Thymus (tissue), 11 donors: ENCODE data around the gene CELSR1. TPM values are rescaled to one million over a fixed set of nuclear protein-coding genes. Genes with fewer than 3 reads are reported as not detected.

Experiments used
- DNase-seq, 9 donors: peaks; one replicate each; pipeline ENCODE4 v3.0.0-alpha.2; 2013; ENCODE audit warnings: low spot score in 9 of 9, low read depth in 6 of 9, missing footprints in 1 of 9
- H3K27ac ChIP-seq, 2 donors: one replicate each; pipeline ENCODE4 v1.5.1; 2013; ENCODE audit warnings: control low read depth in 1 of 2, low read depth in 1 of 2, low read length in 1 of 2, mild to moderate bottlenecking in 1 of 2, moderate library complexity in 1 of 2
- H3K27me3 ChIP-seq, 2 donors: one replicate each; pipeline ENCODE4 v1.5.1; 2013; ENCODE audit warnings: low read length in 1 of 2; ENCODE audit not compliant: control insufficient read depth in 2 of 2, insufficient read depth in 1 of 2
- H3K36me3 ChIP-seq, 2 donors: one replicate each; pipeline ENCODE4 v1.5.1; 2013; ENCODE audit warnings: low read length in 1 of 2, mild to moderate bottlenecking in 1 of 2, moderate library complexity in 1 of 2; ENCODE audit not compliant: control insufficient read depth in 2 of 2, insufficient read depth in 2 of 2
- H3K4me1 ChIP-seq, 2 donors: one replicate each; pipeline ENCODE4 v1.5.1; 2013; ENCODE audit warnings: low read length in 2 of 2; ENCODE audit not compliant: control insufficient read depth in 2 of 2, insufficient read depth in 2 of 2
- H3K4me3 ChIP-seq, 2 donors: one replicate each; pipeline ENCODE4 v1.5.1; 2013; ENCODE audit warnings: low read length in 2 of 2, control low read depth in 1 of 2, mild to moderate bottlenecking in 1 of 2
- H3K9me3 ChIP-seq, 2 donors: one replicate each; pipeline ENCODE4 v1.5.1; 2013; ENCODE audit warnings: low read length in 1 of 2, mild to moderate bottlenecking in 1 of 2; ENCODE audit not compliant: control insufficient read depth in 2 of 2, insufficient read depth in 1 of 2
- WGBS: extraction: QIAGEN DNeasy Blood & Tissue Kit; methylation state at CpG from one replicate; pipeline ENCODE4 v1.1.7; 2013; 5-methylcytosine and 5-hydroxymethylcytosine counted together
- polyA plus RNA-seq: library from polyadenylated mRNA; stranded (reverse); fragments of 200-250 nt; gene quantifications from one replicate; pipeline ENCODE4 v1.2.3, GENCODE V29; 2013
- total RNA-seq: library from RNA; stranded (reverse); fragments of 120-200 nt; gene quantifications from one replicate; pipeline ENCODE4 v1.2.4, GENCODE V29; 2013
- donor health status: healthy.

Gene CELSR1
- total and polyA plus RNA-seq, 2 donors: 3.7 to 9.4 TPM

DNA sequence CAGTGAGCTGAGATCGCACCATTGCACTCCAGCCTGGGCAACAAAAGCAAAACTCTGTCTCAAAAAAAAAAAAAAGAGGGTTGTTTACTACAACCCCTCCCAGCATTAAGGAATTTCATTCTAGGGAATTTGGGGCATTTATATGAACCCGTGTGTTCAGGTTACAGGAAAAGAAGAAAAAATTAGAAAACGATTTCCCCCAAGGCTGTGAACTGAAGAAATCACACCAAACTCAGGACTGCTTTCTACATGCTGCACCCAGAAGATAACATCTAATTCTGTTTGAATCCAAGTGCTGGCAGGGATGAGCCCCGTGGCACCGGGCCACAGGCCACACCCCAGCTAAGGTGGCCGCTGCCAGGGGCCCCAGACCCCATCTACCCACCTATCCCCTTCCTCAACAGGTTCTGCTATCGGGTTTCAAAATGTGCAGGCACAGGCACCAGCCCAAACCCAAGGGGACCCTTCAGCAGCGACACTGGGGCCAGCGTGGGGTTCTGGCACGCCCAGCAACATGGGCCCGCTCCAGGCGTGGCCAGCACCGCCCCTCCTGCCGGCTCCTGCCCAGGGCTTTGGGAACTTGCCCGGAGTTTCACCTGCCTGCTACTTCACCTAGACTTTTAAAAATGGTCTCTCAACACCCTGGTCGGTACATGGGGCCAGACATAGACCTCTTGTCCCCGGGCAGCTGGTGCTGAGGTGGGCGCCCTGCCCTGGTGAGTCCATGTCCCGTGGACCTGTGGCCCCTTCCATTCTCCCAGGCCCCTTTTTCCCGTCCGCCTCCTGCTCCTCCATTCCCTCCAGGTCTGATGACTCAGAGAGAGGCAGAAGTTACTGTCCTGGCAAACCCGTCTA lies 11.8 kb downstream of the CELSR1 start:
- Histone ChIP-seq H3K4me3 (no peak overlapping the region), H3K27me3 (peaks cover 0 to 34% of the 10 kb centered on the region in 2 donors), H3K9me3 (no peaks in the 10 kb centered on the region), H3K4me1 (peaks cover 0 to 2% of the 10 kb centered on the region in 2 donors), H3K36me3 (no peaks in the 10 kb centered on the region), H3K27ac (no peak overlapping the region)
- no peak for DNase-seq
- WGBS: 92% methylated on average over 22 of the region's 22 CpGs

DNA sequence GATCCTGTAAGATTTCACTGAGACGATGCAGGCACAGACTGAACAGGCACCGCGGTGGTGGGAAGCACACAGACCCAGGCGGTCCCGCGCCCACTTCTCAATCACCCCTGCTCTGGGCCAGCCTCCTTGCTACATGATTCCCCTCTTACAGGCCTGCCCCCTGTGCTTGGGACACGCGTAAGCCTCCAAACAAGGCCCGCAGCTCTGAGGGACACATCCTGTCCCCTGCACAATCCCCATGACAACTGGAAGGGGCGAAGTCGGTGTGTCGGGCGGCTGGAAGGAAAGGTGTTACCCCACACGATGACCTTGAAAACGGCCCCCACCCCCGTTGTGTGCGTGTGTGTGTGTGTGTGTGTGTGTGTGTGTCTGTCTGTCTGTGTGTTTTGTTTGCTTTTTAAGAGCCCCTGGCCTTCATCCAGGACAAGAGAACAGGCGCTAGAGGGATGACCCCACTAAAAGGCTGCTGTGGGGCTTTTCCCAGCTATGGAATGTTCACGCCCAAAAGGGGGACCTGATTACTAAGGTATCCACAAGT lies 13.1 kb downstream of the CELSR1 start:
- H3K4me1 ChIP-seq: peaks cover 0 to 2% of the 10 kb centered on the region in 2 donors
- H3K9me3 ChIP-seq: no peaks in the 10 kb centered on the region
- no peaks in the 10 kb centered on the region for H3K36me3 ChIP-seq
- no peak overlapping the region for H3K27ac ChIP-seq
- H3K27me3 ChIP-seq: peaks cover 0 to 35% of the 10 kb centered on the region in 2 donors
- no peak overlapping the region for H3K4me3 ChIP-seq
- 84% methylated on average over 19 of the region's 19 CpGs for WGBS
- DNase-seq: no peak

DNA sequence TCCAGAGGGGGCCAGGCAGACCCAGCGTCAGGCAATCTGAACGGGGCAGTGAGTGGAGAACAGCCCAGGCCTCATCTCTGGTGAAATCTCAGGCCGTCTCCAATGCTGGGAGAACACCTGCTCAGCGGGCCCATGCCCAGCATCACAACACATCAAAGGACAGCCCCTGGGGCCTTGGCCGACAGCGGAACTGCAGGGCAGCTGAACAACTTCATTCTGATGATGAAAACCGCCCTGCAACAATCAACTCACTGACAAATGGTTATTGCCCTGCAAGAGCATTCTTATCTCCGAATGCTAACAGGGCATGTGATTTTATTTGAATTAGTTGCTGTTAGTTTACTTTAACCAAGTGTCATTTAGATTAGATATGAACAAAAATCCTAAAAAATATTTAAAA lies 14.6 kb downstream of the CELSR1 start:
- Histone ChIP-seq H3K36me3 (no peaks in the 10 kb centered on the region), H3K4me1 (peaks cover 0 to 2% of the 10 kb centered on the region in 2 donors), H3K4me3 (no peak overlapping the region), H3K27ac (no peak overlapping the region), H3K9me3 (no peaks in the 10 kb centered on the region), H3K27me3 (peaks cover 0 to 37% of the 10 kb centered on the region in 2 donors)
- DNase-seq: no peak
- 95% methylated on average over 8 of the region's 8 CpGs for WGBS

DNA sequence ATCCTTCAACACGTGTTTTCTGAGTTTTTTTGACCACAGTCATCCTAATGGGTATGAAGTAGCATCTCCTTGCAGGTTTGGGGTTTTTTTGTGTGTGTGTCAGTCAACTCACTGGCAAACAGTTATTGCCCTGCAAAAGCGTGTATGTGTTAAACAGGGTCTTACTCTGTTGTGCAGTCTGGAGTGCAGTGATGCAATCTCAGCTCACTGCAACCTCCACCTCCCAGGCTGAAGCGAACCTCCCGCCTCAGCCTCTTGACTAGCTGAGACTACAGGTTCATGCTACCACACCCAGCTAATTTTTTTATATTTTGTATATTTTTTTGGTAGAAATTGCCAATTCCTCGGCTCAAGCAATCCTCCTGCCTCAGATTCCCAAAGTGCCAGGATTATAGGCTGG lies 15.4 kb downstream of the CELSR1 start:
- Histone ChIP-seq H3K9me3 (no peaks in the 10 kb centered on the region), H3K4me3 (no peak overlapping the region), H3K36me3 (no peaks in the 10 kb centered on the region), H3K27me3 (peaks cover 0 to 35% of the 10 kb centered on the region in 2 donors), H3K27ac (no peak overlapping the region), H3K4me1 (no peaks in the 10 kb centered on the region)
- no peak for DNase-seq
- 92% methylated on average over 5 of the region's 5 CpGs for WGBS

DNA sequence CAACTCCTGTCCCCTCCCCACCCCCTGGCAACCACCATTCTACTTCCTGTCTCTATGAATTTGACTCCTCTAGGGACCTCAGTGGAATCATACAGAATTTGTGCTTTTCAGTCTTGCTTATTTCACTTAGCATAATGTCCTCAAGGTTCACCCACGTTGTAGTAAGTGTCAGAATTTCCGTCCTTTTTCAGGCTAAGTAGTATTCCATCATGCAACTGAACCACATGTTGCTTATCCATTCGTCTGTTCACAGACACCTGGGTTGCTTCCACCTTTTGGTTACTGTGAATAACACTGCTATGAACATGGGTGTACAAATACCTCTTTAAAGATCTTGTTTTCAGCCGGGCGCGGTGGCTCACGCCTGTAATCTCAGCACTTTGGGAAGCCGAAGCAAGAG lies 16.5 kb downstream of the CELSR1 start:
- WGBS: 97% methylated on average over 8 of the region's 8 CpGs

DNA sequence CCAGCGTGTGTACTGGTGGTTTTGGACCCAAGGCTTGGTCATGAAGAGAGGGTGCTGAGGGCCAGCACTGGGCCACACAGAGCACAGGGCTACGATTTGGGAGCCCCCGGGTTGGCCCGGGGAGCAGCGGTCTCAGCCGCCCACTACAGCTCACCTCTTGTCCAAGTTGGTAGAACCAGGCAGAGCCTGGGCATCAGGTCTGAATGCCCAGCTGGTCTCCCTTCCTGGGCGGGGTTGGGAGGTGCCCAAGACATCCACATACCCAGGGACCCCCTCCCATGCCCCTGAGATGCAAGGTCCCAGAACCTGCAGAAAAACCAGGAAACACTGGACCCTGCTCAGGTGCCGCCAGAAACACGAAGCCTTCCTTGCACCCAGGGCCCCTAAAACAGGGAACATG lies 18.0 kb downstream of the CELSR1 start:
- 91% methylated on average over 9 of the region's 9 CpGs for WGBS
- H3K9me3 ChIP-seq: no peaks in the 10 kb centered on the region
- H3K27me3 ChIP-seq: peaks cover 0 to 25% of the 10 kb centered on the region in 2 donors
- no peaks in the 10 kb centered on the region for H3K4me1 ChIP-seq
- no peak overlapping the region for H3K27ac ChIP-seq
- no peak for DNase-seq
- H3K36me3 ChIP-seq: no peaks in the 10 kb centered on the region
- no peak overlapping the region for H3K4me3 ChIP-seq

More for the DNA sequence above, 16.5 kb downstream of the CELSR1 start:
- Histone ChIP-seq H3K27ac (no peak overlapping the region), H3K4me1 (no peaks in the 10 kb centered on the region), H3K4me3 (no peak overlapping the region), H3K36me3 (no peaks in the 10 kb centered on the region), H3K27me3 (peaks cover 0 to 33% of the 10 kb centered on the region in 2 donors), H3K9me3 (no peaks in the 10 kb centered on the region)
- no peak for DNase-seq

DNA sequence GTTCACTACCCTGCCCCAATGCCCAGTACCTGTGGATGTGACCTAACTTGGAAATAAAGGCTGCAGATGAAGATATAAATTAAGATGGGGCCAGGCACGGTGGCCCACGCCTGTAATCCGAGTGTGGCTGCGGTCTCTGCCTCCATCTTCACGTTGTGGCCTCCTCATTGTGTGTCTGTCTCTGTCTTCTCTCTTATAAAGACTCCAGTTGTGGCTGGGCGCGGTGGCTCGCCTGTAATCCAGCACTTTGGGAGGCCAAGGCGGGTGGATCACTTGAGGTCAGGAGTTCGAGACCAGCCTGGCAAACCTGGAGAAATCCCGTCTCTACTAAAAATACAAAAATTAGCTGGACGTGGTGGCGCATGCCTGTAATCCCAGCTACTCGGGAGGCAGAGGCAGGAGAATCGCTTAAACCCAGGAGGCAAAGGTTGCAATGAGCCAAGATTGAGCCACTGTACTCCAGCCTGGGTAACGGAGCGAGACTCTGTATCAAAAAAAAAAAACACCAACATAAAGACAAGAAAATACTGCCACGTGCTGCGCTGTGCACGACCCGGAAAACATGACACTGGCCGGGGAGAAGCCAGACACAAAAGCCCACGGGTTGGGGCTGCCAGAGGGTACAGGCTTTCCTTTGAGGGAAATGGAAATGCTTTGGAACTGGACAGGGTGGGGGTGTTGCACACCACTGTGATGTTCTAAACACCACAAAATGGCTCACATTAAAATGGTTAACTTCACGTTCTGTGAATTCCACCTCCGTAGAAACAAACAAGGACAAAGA lies 18.7 kb downstream of the CELSR1 start:
- DNase-seq: no peak

DNA sequence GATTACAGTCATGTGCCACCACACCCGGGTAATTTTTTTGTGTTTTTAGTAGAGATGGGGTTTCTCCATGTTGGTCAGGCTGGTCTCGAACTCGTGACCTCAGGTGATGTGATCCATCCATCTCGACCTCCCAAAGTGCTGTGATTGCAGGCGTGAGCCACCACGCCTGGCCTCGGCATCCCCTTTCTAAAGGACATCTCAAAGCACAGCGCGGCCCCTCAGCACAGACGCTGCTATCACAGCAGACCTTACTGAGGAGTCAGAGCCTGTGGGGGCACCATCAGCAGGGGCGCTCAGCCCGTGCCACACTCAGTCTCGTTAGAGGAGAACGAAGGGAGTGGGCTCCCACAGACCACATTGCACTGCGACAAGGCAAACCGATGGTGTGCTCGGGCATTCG lies 19.4 kb downstream of the CELSR1 start:
- Histone ChIP-seq H3K27ac (no peak overlapping the region), H3K4me1 (no peaks in the 10 kb centered on the region), H3K4me3 (no peak overlapping the region), H3K27me3 (peaks cover 0 to 18% of the 10 kb centered on the region in 2 donors), H3K36me3 (no peaks in the 10 kb centered on the region), H3K9me3 (no peaks in the 10 kb centered on the region)
- DNase-seq: no peak
- WGBS: 97% methylated on average over 18 of the region's 18 CpGs

More for the DNA sequence above, 18.7 kb downstream of the CELSR1 start:
- no peak overlapping the region for H3K27ac ChIP-seq
- no peak overlapping the region for H3K4me3 ChIP-seq
- peaks cover 0 to 21% of the 10 kb centered on the region in 2 donors for H3K27me3 ChIP-seq
- H3K4me1 ChIP-seq: no peaks in the 10 kb centered on the region
- H3K36me3 ChIP-seq: no peaks in the 10 kb centered on the region
- 96% methylated on average over 25 of the region's 25 CpGs for WGBS
- H3K9me3 ChIP-seq: no peaks in the 10 kb centered on the region

DNA sequence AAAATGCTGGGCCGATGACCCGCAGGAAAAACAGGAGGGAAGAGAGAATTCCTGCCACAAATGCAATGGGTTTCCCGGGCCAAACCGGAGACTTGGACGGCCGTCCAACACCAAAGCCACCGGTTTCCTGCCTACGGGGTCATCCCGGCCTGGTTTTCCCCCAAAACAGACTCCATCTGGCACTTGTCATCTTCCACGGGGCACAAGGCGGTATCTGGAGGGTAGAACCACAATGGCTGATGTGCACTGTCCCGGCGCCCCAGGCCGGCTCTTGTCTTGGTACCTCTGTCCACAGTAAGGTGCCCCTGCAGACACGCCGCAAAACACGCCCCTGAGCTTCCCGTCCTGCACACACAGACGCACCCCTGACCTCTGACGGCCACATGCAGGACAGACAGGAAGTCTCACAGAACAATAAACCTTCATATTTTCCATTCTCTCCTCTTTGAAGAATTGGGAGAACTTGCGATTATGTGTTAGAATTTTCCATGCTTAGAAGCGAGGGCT lies 20.1 kb downstream of the CELSR1 start:
- Histone ChIP-seq H3K36me3 (no peaks in the 10 kb centered on the region), H3K27me3 (peaks cover 0 to 14% of the 10 kb centered on the region in 2 donors), H3K27ac (no peak overlapping the region), H3K4me1 (no peaks in the 10 kb centered on the region), H3K4me3 (no peak overlapping the region), H3K9me3 (no peaks in the 10 kb centered on the region)
- no peak for DNase-seq
- WGBS: 89% methylated on average over 22 of the region's 22 CpGs
